ENCODE results near the gene ARID2.

ARID2 gene

GRCh38 chr12:45934956-45935355 lies 205.4 kb downstream of the ARID2 start:
- no peak for DNase-seq (ENCODE audit: low read depth in 2 of 2)

GRCh38 chr12:45938566-45938965 lies 209.1 kb downstream of the ARID2 start:
- DNase-seq (ENCODE audit: low read depth in 2 of 2), result no peak

GRCh38 chr12:45939759-45940158 lies 210.3 kb downstream of the ARID2 start:
- DNase-seq (ENCODE audit: low read depth in 2 of 2), result no peak

GRCh38 chr12:45944771-45945170 lies 215.3 kb downstream of the ARID2 start:
- no peak for DNase-seq (ENCODE audit: low read depth in 2 of 2)

- DNase-seq (ENCODE audit: low read depth in 2 of 2), result no peak
Observed at GRCh38 chr12:45946435-45946834, 216.9 kb downstream of the ARID2 start.

- no peak for DNase-seq (ENCODE audit: low read depth in 2 of 2)
Observed at GRCh38 chr12:45948546-45948945, 219.0 kb downstream of the ARID2 start.

Data from stimulated activated CD8-positive, alpha-beta memory T cell treated with anti-CD3 and anti-CD28 coated beads, Interleukin-15, amount 100 ng/mL, for 4 hours (primary cell).